SH-SY5Y (cell line): ENCODE results near the gene ATP8B2.

Experiments
- GATA2 ChIP-seq: IDR thresholded peaks from 2 replicates; pipeline ENCODE4 v1.6.1; 2011; ENCODE audit warnings: mild to moderate bottlenecking, low read depth, low read length
- GATA3 ChIP-seq: IDR thresholded peaks from 2 replicates; pipeline ENCODE4 v1.6.1; 2011; ENCODE audit warnings: low read depth, mild to moderate bottlenecking, low read length, moderate library complexity

DNA sequence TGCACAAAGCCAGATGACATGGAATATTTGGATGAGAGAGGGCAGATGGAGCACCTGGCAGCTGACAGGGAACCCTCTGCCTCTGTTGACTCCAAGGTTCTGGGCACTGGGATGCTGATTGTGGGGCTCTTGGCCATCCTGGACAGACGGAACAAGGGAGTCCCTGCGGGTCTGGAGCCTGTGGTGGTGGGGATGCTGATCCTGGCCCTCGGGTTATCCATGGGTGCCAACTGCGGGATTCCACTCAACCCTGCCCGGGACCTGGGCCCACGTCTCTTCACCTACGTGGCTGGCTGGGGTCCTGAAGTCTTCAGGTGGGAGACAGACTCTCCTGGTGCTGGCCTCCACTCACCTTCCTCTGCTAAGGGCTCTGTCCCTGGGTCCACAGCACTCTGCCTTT is 1.8 kb upstream of the ATP8B2 start:
- TF ChIP-seq GATA2 (no peak), GATA3 (no peak)
